DOHH2 (cell line): ENCODE measurements around the gene CEP85L.

Experiments used
- H3F3A ChIP-seq: fragments of 200-600 bp; sonication (generic), shearing (Covaris generic); 2 replicates; pipeline ENCODE4 v1.6.0; 2016; ENCODE audit warnings: antibody characterized with exemption, mild to moderate bottlenecking; ENCODE audit not compliant: control insufficient read depth, insufficient read depth
- H3K27ac ChIP-seq: fragments of 200-600 bp; sonication (generic); 2 replicates; pipeline ENCODE4 v1.5.1; 2014; ENCODE audit warnings: low read depth, mild to moderate bottlenecking, low read length, moderate library complexity
- H3K27me3 ChIP-seq: fragments of 200-600 bp; sonication (generic); 2 replicates; pipeline ENCODE4 v1.6.1; 2014; ENCODE audit warnings: mild to moderate bottlenecking, low read length, mixed read lengths; ENCODE audit not compliant: control insufficient read depth
- H3K36me3 ChIP-seq: fragments of 200-600 bp; sonication (generic); 2 replicates; pipeline ENCODE4 v1.6.1; 2014; ENCODE audit warnings: mild to moderate bottlenecking, low read length, moderate library complexity, mixed read lengths; ENCODE audit not compliant: control insufficient read depth
- H3K4me1 ChIP-seq: fragments of 200-600 bp; sonication (generic); 2 replicates; pipeline ENCODE4 v1.6.1; 2014; ENCODE audit warnings: mild to moderate bottlenecking, low read length, mixed read lengths; ENCODE audit not compliant: control insufficient read depth
- H3K4me2 ChIP-seq: fragments of 200-600 bp; sonication (generic); 2 replicates; pipeline ENCODE4 v1.6.0; 2014; ENCODE audit warnings: mild to moderate bottlenecking, low read length, moderate library complexity
- H3K4me3 ChIP-seq: fragments of 200-600 bp; sonication (generic); 2 replicates; pipeline ENCODE4 v1.5.1; 2014; ENCODE audit warnings: mild to moderate bottlenecking, low read length, mixed read lengths
- H3K79me2 ChIP-seq: fragments of 200-600 bp; sonication (generic); 2 replicates; pipeline ENCODE4 v1.6.1; 2014; ENCODE audit warnings: mild to moderate bottlenecking, low read length, mixed read lengths; ENCODE audit not compliant: control insufficient read depth
- H3K9me2 ChIP-seq: fragments of 200-600 bp; sonication (generic); replicated peaks from 2 replicates; pipeline ENCODE4 v1.6.1; 2014; ENCODE audit warnings: mild to moderate bottlenecking, low read length, mixed read lengths; ENCODE audit not compliant: control insufficient read depth
- H3K9me3 ChIP-seq: fragments of 200-600 bp; sonication (generic); 2 replicates; pipeline ENCODE4 v1.6.1; 2014; ENCODE audit warnings: antibody characterized with exemption, low read length, mixed read lengths; ENCODE audit not compliant: control insufficient read depth, insufficient read depth
- H4K20me1 ChIP-seq: fragments of 200-600 bp; sonication (generic); 2 replicates; pipeline ENCODE4 v1.6.0; 2014; ENCODE audit warnings: low read depth, mild to moderate bottlenecking, antibody characterized with exemption, low read length, moderate library complexity; ENCODE audit not compliant: control insufficient read depth, insufficient read depth
- CTCF ChIP-seq: fragments of 200-600 bp; sonication (generic); IDR thresholded peaks from one replicate; pipeline ENCODE4 v1.5.1; 2014; ENCODE audit warnings: antibody characterized with exemption, mild to moderate bottlenecking, low read depth, low read length; ENCODE audit not compliant: poor library complexity, severe bottlenecking
- EZH2phosphoT487 ChIP-seq: fragments of 200-600 bp; sonication (generic); IDR thresholded peaks from 2 replicates; pipeline ENCODE4 v1.6.1; 2017; ENCODE audit warnings: borderline replicate concordance, mild to moderate bottlenecking, antibody characterized with exemption, low read length, moderate library complexity, mixed read lengths

The CEP85L gene

DNA sequence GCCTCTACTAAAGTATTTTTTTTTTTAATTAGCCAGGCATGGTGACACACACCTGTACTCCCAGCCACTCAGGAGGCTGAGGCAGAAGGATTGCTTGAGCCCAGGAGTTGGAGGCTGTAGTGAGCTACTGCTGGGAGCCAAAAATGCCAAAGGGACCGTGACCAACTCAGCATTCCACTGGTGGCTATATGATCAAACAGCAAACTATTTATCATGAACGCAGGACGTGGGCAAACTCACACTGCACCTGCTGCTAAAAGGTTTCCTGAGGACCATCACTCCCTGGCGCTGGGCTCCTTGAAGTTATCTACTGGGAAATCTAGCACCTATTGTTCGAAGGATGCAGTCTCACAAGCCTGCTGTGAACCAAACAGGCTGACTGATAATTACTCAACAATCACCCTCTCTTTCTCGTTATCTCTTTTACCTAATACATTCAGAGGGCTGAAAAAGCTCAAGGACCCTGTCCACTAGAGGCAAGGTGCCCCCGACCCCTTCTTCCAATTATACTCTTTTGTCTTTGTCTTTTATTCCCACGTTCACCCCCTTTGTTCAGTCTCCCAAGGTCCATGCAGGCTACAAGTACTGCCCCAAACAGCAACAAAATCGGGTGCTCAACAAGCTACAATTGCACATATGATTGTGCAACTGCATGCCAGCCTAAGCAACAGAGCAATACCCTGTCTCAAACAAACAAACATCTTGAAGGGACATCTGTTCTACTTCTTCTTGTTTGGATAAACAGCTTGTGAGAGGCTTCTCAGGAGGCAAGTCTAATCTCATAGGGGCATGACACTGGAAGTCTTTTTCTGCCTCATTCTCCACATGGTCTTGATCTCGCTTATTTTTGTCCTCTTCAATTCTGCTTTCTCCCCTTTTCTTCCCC lies 151.0 kb downstream of the CEP85L start:
- no peak overlapping the region for H3K27ac ChIP-seq
- no peaks in the 10 kb centered on the region for H3K79me2 ChIP-seq
- H3K4me1 ChIP-seq, result no peaks in the 10 kb centered on the region
- no peaks in the 10 kb centered on the region for H3K36me3 ChIP-seq
- H3K9me3 ChIP-seq, result no peaks in the 10 kb centered on the region
- H3K4me2 ChIP-seq, result no peak overlapping the region
- H3K4me3 ChIP-seq, result no peak overlapping the region
- H4K20me1 ChIP-seq, result no peaks in the 10 kb centered on the region
- H3F3A ChIP-seq, result no peaks in the 10 kb centered on the region
- no peaks in the 10 kb centered on the region for H3K27me3 ChIP-seq
- no peaks in the 10 kb centered on the region for H3K9me2 ChIP-seq
- TF ChIP-seq EZH2phosphoT487, result no peak
- no peak for TF ChIP-seq CTCF

DNA sequence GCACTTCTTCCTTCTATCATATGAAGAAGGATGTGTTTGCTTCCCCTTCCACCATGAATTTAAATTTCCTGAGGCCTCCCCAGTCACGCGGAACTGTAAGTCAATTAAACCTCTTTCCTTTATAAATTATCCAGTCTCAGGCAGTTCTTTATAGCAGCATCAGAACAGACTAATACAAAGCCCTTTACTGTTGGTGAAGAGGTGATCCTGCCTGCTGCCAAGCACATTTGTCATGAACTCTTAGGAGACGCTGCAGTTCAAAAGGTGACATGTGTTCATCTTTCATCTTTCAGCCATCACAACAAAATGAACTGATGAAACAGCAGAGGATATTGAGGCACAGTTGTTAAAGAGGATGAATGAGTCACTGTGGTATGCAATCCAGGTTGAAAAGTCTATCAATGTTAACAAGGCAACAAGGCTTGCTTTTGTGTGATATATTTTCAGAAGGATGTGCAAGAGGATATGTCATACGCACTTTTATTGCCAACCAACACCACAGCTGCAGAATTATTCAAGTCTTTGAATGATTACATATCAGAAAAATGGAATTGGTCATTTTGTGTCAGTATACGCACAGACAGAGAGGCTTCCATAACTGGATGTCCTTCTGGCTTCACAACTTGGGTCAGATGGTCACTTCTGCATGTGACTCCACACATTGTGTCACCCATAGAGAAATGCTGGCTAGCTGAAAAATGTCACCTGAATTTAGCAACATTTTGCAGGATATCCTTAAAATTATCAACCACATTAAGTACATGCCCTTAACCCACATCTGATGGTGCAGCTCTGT lies 155.7 kb downstream of the CEP85L start:
- H3K4me1 ChIP-seq, result no peaks in the 10 kb centered on the region
- H3K4me2 ChIP-seq, result no peak overlapping the region
- H3K27ac ChIP-seq, result no peak overlapping the region
- TF ChIP-seq EZH2phosphoT487 (no peak), CTCF (no peak)
- no peaks in the 10 kb centered on the region for H3K9me2 ChIP-seq
- peaks cover 4% of the 10 kb centered on the region for H3K36me3 ChIP-seq
- no peak overlapping the region for H3K4me3 ChIP-seq
- H3K9me3 ChIP-seq, result no peaks in the 10 kb centered on the region
- no peaks in the 10 kb centered on the region for H3F3A ChIP-seq
- no peaks in the 10 kb centered on the region for H3K27me3 ChIP-seq
- H3K79me2 ChIP-seq, result no peaks in the 10 kb centered on the region
- no peaks in the 10 kb centered on the region for H4K20me1 ChIP-seq

GRCh38 chr6:118494091-118494490 lies 157.3 kb downstream of the CEP85L start:
- Histone ChIP-seq H3K4me2 (no peak overlapping the region), H3K9me2 (no peaks in the 10 kb centered on the region), H3K79me2 (no peaks in the 10 kb centered on the region), H3K9me3 (no peaks in the 10 kb centered on the region), H3K27me3 (no peaks in the 10 kb centered on the region), H3F3A (no peaks in the 10 kb centered on the region), H3K4me1 (no peaks in the 10 kb centered on the region), H3K27ac (no peak overlapping the region), H3K36me3 (peaks cover 4% of the 10 kb centered on the region), H4K20me1 (no peaks in the 10 kb centered on the region), H3K4me3 (no peak overlapping the region)
- TF ChIP-seq EZH2phosphoT487, result no peak
- TF ChIP-seq CTCF, result no peak
